ENCODE measurements around the gene NKAIN2. TPM values are rescaled to one million over a fixed set of nuclear protein-coding genes. Genes with fewer than 3 reads are reported as not detected.
"Not testable (repeated sequence)": the region's sequence is repeated elsewhere in the genome, so short reads cannot be mapped to it uniquely, and the experiment has no call there.

Gene NKAIN2
- total RNA-seq, 2 experiments from 2014 or later: not detected

- ATAC-seq (no peak), DNase-seq (no peak)
- ChIA-PET CTCF (no interaction called here), POLR2A (no interaction called here)
- Mint-ChIP-seq H3K9me3 (ENCODE audit: low read depth) (no peaks in the 10 kb centered on the region), H3K4me1 (no peaks in the 10 kb centered on the region), H3K4me3 (no peak overlapping the region), H3K36me3 (ENCODE audit: low read depth) (no peaks in the 10 kb centered on the region), H3K27me3 (no peaks in the 10 kb centered on the region), H3K27ac (no peak overlapping the region)
- intact Hi-C loops (cut with DNase I, micrococcal nuclease): no loop called here
Measured at GRCh38 chr6:124273701-124274100, 470.0 kb downstream of the NKAIN2 start.

GRCh38 chr6:124282541-124282940 is 478.9 kb downstream of the NKAIN2 start:
- Mint-ChIP-seq H3K4me3 (no peak overlapping the region), H3K36me3 (ENCODE audit: low read depth) (no peaks in the 10 kb centered on the region), H3K9me3 (ENCODE audit: low read depth) (peaks cover 3% of the 10 kb centered on the region), H3K27ac (no peak overlapping the region), H3K27me3 (no peaks in the 10 kb centered on the region), H3K4me1 (no peaks in the 10 kb centered on the region)
- DNase-seq: no peak
- CTCF ChIA-PET: no interaction called here
- intact Hi-C loops (cut with DNase I, micrococcal nuclease): no loop called here
- ATAC-seq: no peak
- POLR2A ChIA-PET: no interaction called here

DNA sequence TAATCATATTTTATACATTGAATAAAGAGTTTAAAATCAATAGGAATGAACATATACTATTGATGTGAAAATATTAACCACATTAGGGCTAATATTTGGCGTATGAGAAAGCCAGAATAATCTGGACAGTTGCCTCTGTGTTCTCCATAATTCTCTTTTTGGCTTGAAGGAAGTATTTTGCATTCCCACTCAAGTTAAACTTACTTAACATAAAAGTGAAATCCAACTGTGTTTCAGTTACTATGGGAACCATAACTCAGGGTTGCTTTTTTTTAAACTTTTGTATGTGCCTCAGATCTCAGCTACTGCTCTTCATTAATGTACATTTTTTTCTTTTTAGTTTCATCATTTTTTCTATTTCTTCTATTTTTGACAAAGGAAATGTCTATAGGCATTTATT is 479.8 kb downstream of the NKAIN2 start:
- intact Hi-C loops (cut with DNase I, micrococcal nuclease): no loop called here
- H3K4me1 Mint-ChIP-seq: no peaks in the 10 kb centered on the region
- no peak for ATAC-seq
- no peak for DNase-seq
- H3K4me3 Mint-ChIP-seq: no peak overlapping the region
- peaks cover 3% of the 10 kb centered on the region for H3K9me3 Mint-ChIP-seq (ENCODE audit: low read depth)
- no peaks in the 10 kb centered on the region for H3K36me3 Mint-ChIP-seq (ENCODE audit: low read depth)
- CTCF ChIA-PET: no interaction called here
- no peaks in the 10 kb centered on the region for H3K27me3 Mint-ChIP-seq
- POLR2A ChIA-PET: no interaction called here
- no peak overlapping the region for H3K27ac Mint-ChIP-seq

- ATAC-seq: no peak
- no peaks in the 10 kb centered on the region for H3K4me1 Mint-ChIP-seq
- H3K36me3 Mint-ChIP-seq (ENCODE audit: low read depth): no peaks in the 10 kb centered on the region
- CTCF ChIA-PET: no interaction called here
- H3K9me3 Mint-ChIP-seq (ENCODE audit: low read depth): peaks cover 3% of the 10 kb centered on the region
- H3K27me3 Mint-ChIP-seq: no peaks in the 10 kb centered on the region
- POLR2A ChIA-PET: no interaction called here
- no peak for DNase-seq
- intact Hi-C loops (cut with DNase I, micrococcal nuclease): no loop called here
- no peak overlapping the region for H3K4me3 Mint-ChIP-seq
- H3K27ac Mint-ChIP-seq: no peak overlapping the region
Measured at GRCh38 chr6:124285146-124285545, 481.5 kb downstream of the NKAIN2 start.

- no peak overlapping the region for H3K4me3 Mint-ChIP-seq
- no peak for DNase-seq
- no peaks in the 10 kb centered on the region for H3K9me3 Mint-ChIP-seq (ENCODE audit: low read depth)
- intact Hi-C loops (cut with DNase I, micrococcal nuclease): no loop called here
- no peak overlapping the region for H3K27ac Mint-ChIP-seq
- ATAC-seq: no peak
- ChIA-PET CTCF (no interaction called here), POLR2A (no interaction called here)
- no peaks in the 10 kb centered on the region for H3K36me3 Mint-ChIP-seq (ENCODE audit: low read depth)
- H3K4me1 Mint-ChIP-seq: no peaks in the 10 kb centered on the region
- H3K27me3 Mint-ChIP-seq: no peaks in the 10 kb centered on the region
Measured at GRCh38 chr6:124294574-124295200, 491.0 kb downstream of the NKAIN2 start.

GRCh38 chr6:124297507-124297906 is 493.8 kb downstream of the NKAIN2 start:
- H3K27me3 Mint-ChIP-seq: no peaks in the 10 kb centered on the region
- no peaks in the 10 kb centered on the region for H3K4me1 Mint-ChIP-seq
- no peaks in the 10 kb centered on the region for H3K36me3 Mint-ChIP-seq (ENCODE audit: low read depth)
- ATAC-seq (no peak), DNase-seq (no peak)
- ChIA-PET POLR2A (no interaction called here), CTCF (no interaction called here)
- intact Hi-C loops (cut with DNase I, micrococcal nuclease): no loop called here
- no peak overlapping the region for H3K4me3 Mint-ChIP-seq
- H3K27ac Mint-ChIP-seq: no peak overlapping the region
- peaks cover 2% of the 10 kb centered on the region for H3K9me3 Mint-ChIP-seq (ENCODE audit: low read depth)

DNA sequence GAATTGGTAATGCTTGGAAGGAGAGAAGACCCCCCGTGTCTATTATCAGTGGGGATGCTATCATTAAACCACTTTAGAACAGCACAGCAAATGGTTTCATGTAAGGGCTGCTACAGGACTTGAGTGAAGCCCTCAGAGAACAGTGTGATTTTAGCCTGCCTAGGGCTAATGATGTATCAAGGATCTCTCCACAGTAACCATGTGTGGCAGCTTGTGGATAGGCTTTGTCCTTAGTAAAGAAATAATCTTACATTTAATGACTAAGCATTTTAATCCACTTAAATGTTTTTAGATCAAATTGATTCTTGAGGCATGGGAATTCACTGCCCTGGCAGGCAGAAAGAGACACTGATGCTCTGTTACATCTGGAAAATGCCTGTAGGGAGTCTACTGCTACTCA is 495.1 kb downstream of the NKAIN2 start:
- POLR2A ChIA-PET: no interaction called here
- H3K9me3 Mint-ChIP-seq (ENCODE audit: low read depth): peaks cover 2% of the 10 kb centered on the region
- no peak overlapping the region for H3K27ac Mint-ChIP-seq
- CTCF ChIA-PET: no interaction called here
- ATAC-seq (no peak), DNase-seq (no peak)
- H3K27me3 Mint-ChIP-seq: no peaks in the 10 kb centered on the region
- no peaks in the 10 kb centered on the region for H3K4me1 Mint-ChIP-seq
- H3K36me3 Mint-ChIP-seq (ENCODE audit: low read depth): no peaks in the 10 kb centered on the region
- intact Hi-C loops (cut with DNase I, micrococcal nuclease): no loop called here
- H3K4me3 Mint-ChIP-seq: no peak overlapping the region

DNA sequence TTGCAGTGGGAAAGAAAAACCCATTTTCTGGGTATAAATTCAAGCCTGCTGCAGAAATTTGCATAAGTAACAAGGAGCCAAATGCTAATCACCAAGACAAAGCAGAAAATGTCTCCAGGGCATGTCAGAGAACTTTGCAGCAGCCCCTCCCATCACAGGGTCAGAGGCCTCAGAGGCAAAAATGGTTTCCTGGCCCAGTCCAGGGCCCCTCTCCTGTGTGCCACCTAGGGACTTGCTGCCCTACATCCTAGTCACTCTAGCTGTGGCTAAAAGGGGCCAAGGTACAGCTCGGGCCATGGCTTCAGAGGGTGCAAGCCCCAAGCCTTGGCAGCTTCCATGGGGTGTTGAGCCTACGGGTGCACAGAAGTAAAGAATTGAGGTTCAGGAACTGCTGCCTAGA is 497.2 kb downstream of the NKAIN2 start:
- DNase-seq; POLR2A ChIA-PET; intact Hi-C loops (cut with DNase I, micrococcal nuclease); H3K4me3 Mint-ChIP-seq; H3K27ac Mint-ChIP-seq; H3K9me3 Mint-ChIP-seq (ENCODE audit: low read depth); ATAC-seq; H3K4me1 Mint-ChIP-seq; H3K36me3 Mint-ChIP-seq (ENCODE audit: low read depth); H3K27me3 Mint-ChIP-seq: not testable (repeated sequence)
- CTCF ChIA-PET: interaction anchor here (0.9 kb wide), 1 partner anchor 350 kb away, joined by 3 read pairs; no protein-coding TSS in a partner anchor

- Mint-ChIP-seq H3K36me3 (ENCODE audit: low read depth) (no peaks in the 10 kb centered on the region), H3K27ac (no peak overlapping the region), H3K4me1 (no peaks in the 10 kb centered on the region), H3K9me3 (ENCODE audit: low read depth) (peaks cover 2% of the 10 kb centered on the region), H3K4me3 (no peak overlapping the region), H3K27me3 (no peaks in the 10 kb centered on the region)
- DNase-seq (no peak), ATAC-seq (no peak)
- intact Hi-C loops (cut with DNase I, micrococcal nuclease): no loop called here
- POLR2A ChIA-PET: no interaction called here
- CTCF ChIA-PET: no interaction called here
Measured at GRCh38 chr6:124303971-124304370, 500.3 kb downstream of the NKAIN2 start.

DNA sequence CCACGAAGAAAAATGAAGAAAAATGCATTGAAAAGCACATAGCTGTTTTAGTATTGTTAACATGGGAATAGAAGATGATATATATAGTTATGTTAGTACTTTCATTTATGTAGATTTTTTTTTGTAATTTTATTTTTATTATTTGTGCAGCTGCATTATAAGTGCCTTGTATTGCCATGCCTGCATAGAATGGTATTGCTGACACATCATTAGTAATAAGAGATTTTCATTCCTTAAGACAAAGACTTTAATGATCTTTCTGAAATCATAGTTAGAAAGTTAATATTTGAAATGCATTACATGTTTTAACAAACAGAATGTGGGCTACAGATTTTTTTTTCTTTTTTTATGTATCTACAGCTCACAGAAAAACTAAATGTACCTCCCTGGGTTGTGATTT is 506.5 kb downstream of the NKAIN2 start:
- Mint-ChIP-seq H3K27me3 (no peaks in the 10 kb centered on the region), H3K9me3 (ENCODE audit: low read depth) (no peaks in the 10 kb centered on the region), H3K4me3 (no peak overlapping the region), H3K36me3 (ENCODE audit: low read depth) (no peaks in the 10 kb centered on the region), H3K4me1 (no peaks in the 10 kb centered on the region), H3K27ac (no peak overlapping the region)
- ATAC-seq (no peak), DNase-seq (no peak)
- intact Hi-C loops (cut with DNase I, micrococcal nuclease): no loop called here
- CTCF ChIA-PET: no interaction called here
- POLR2A ChIA-PET: no interaction called here

GRCh38 chr6:124319410-124319809 is 515.7 kb downstream of the NKAIN2 start:
- no peak overlapping the region for H3K27ac Mint-ChIP-seq
- ChIA-PET POLR2A (no interaction called here), CTCF (no interaction called here)
- DNase-seq: no peak
- H3K27me3 Mint-ChIP-seq: no peaks in the 10 kb centered on the region
- H3K9me3 Mint-ChIP-seq (ENCODE audit: low read depth): no peaks in the 10 kb centered on the region
- H3K4me1 Mint-ChIP-seq: no peaks in the 10 kb centered on the region
- no peak for ATAC-seq
- intact Hi-C loops (cut with DNase I, micrococcal nuclease): no loop called here
- no peaks in the 10 kb centered on the region for H3K36me3 Mint-ChIP-seq (ENCODE audit: low read depth)
- no peak overlapping the region for H3K4me3 Mint-ChIP-seq

- DNase-seq (no peak), ATAC-seq (no peak)
- ChIA-PET POLR2A (no interaction called here), CTCF (no interaction called here)
- Mint-ChIP-seq H3K36me3 (ENCODE audit: low read depth) (no peaks in the 10 kb centered on the region), H3K4me3 (no peak overlapping the region), H3K9me3 (ENCODE audit: low read depth) (no peaks in the 10 kb centered on the region), H3K27ac (no peak overlapping the region), H3K4me1 (no peaks in the 10 kb centered on the region), H3K27me3 (no peaks in the 10 kb centered on the region)
- intact Hi-C loops (cut with DNase I, micrococcal nuclease): no loop called here
Measured at GRCh38 chr6:124324237-124324636, 520.6 kb downstream of the NKAIN2 start.

GRCh38 chr6:124330197-124330596 is 526.5 kb downstream of the NKAIN2 start:
- Mint-ChIP-seq H3K4me3 (no peak overlapping the region), H3K27me3 (no peaks in the 10 kb centered on the region), H3K9me3 (ENCODE audit: low read depth) (no peaks in the 10 kb centered on the region), H3K27ac (no peak overlapping the region), H3K4me1 (no peaks in the 10 kb centered on the region), H3K36me3 (ENCODE audit: low read depth) (no peaks in the 10 kb centered on the region)
- ATAC-seq (no peak), DNase-seq (no peak)
- ChIA-PET POLR2A (no interaction called here), CTCF (no interaction called here)
- intact Hi-C loops (cut with DNase I, micrococcal nuclease): no loop called here

All from activated CD4-positive, alpha-beta T cell treated with anti-CD3 and anti-CD28 coated beads for 36 hours (primary cell).